Measurements from ENCODE around the gene SLC22A6. TPM values are rescaled to one million over a fixed set of nuclear protein-coding genes. Genes with fewer than 3 reads are reported as not detected.

Gene SLC22A6
- total RNA-seq, 2 experiments from 2014 or later, result not detected

GRCh38 chr11:62934496-62934785, 50.3 kb downstream of the SLC22A6 start:
- Mint-ChIP-seq H3K9me3 (no peaks in the 10 kb centered on the region), H3K4me1 (no peaks in the 10 kb centered on the region), H3K36me3 (ENCODE audit: low read depth) (no peaks in the 10 kb centered on the region), H3K27ac (no peak overlapping the region), H3K27me3 (peaks cover 12% of the 10 kb centered on the region), H3K4me3 (no peak overlapping the region)
- no peak for DNase-seq
- CTCF ChIA-PET, result no interaction called here
- POLR2A ChIA-PET, result no interaction called here

- H3K9me3 Mint-ChIP-seq, result no peaks in the 10 kb centered on the region
- no peak overlapping the region for H3K27ac Mint-ChIP-seq
- H3K4me1 Mint-ChIP-seq, result no peaks in the 10 kb centered on the region
- H3K4me3 Mint-ChIP-seq, result no peak overlapping the region
- ChIA-PET POLR2A (no interaction called here), CTCF (no interaction called here)
- H3K27me3 Mint-ChIP-seq, result peaks cover 15% of the 10 kb centered on the region
- no peaks in the 10 kb centered on the region for H3K36me3 Mint-ChIP-seq (ENCODE audit: low read depth)
- DNase-seq, result no peak
Observed at GRCh38 chr11:62933750-62934495, 50.8 kb downstream of the SLC22A6 start.

GRCh38 chr11:62933285-62933684, 51.5 kb downstream of the SLC22A6 start:
- no peak overlapping the region for H3K27ac Mint-ChIP-seq
- H3K4me3 Mint-ChIP-seq, result no peak overlapping the region
- no peak for DNase-seq
- no peaks in the 10 kb centered on the region for H3K9me3 Mint-ChIP-seq
- H3K27me3 Mint-ChIP-seq, result peaks cover 22% of the 10 kb centered on the region
- ChIA-PET CTCF (no interaction called here), POLR2A (no interaction called here)
- no peaks in the 10 kb centered on the region for H3K36me3 Mint-ChIP-seq (ENCODE audit: low read depth)
- no peaks in the 10 kb centered on the region for H3K4me1 Mint-ChIP-seq

- ChIA-PET POLR2A (no interaction called here), CTCF (interaction anchor here (0.6 to 0.8 kb wide), 2 partner anchors 25 to 184 kb away, joined by 3 to 4 read pairs; no protein-coding TSS in a partner anchor)
- DNase-seq, result no peak
- no peaks in the 10 kb centered on the region for H3K4me1 Mint-ChIP-seq
- no peak overlapping the region for H3K27ac Mint-ChIP-seq
- no peaks in the 10 kb centered on the region for H3K9me3 Mint-ChIP-seq
- H3K27me3 Mint-ChIP-seq, result peaks cover 36% of the 10 kb centered on the region
- H3K36me3 Mint-ChIP-seq (ENCODE audit: low read depth), result no peaks in the 10 kb centered on the region
- H3K4me3 Mint-ChIP-seq, result no peak overlapping the region
Observed at GRCh38 chr11:62931499-62932278, 53.1 kb downstream of the SLC22A6 start.

- peaks cover 47% of the 10 kb centered on the region for H3K27me3 Mint-ChIP-seq
- no peaks in the 10 kb centered on the region for H3K36me3 Mint-ChIP-seq (ENCODE audit: low read depth)
- DNase-seq, result no peak
- H3K9me3 Mint-ChIP-seq, result no peaks in the 10 kb centered on the region
- H3K27ac Mint-ChIP-seq, result no peak overlapping the region
- CTCF ChIA-PET, result no interaction called here
- no peak overlapping the region for H3K4me3 Mint-ChIP-seq
- peaks cover 6% of the 10 kb centered on the region for H3K4me1 Mint-ChIP-seq
- POLR2A ChIA-PET, result no interaction called here
Observed at GRCh38 chr11:62930666-62931065, 54.1 kb downstream of the SLC22A6 start.

- Mint-ChIP-seq H3K36me3 (ENCODE audit: low read depth) (no peaks in the 10 kb centered on the region), H3K4me3 (no peak overlapping the region), H3K27ac (no peak overlapping the region), H3K9me3 (no peaks in the 10 kb centered on the region), H3K27me3 (peaks cover 52% of the 10 kb centered on the region), H3K4me1 (peaks cover 8% of the 10 kb centered on the region)
- POLR2A ChIA-PET, result no interaction called here
- no peak for DNase-seq
- CTCF ChIA-PET, result no interaction called here
Observed at GRCh38 chr11:62930157-62930556, 54.6 kb downstream of the SLC22A6 start.

- POLR2A ChIA-PET, result no interaction called here
- peaks cover 18% of the 10 kb centered on the region for H3K4me1 Mint-ChIP-seq
- H3K27ac Mint-ChIP-seq, result no peak overlapping the region
- CTCF ChIA-PET, result interaction anchor here (1.2 kb wide), 1 partner anchor 11 kb away, joined by 3 read pairs; no protein-coding TSS in a partner anchor
- H3K27me3 Mint-ChIP-seq, result peaks cover 71% of the 10 kb centered on the region
- no peak overlapping the region for H3K4me3 Mint-ChIP-seq
- no peaks in the 10 kb centered on the region for H3K9me3 Mint-ChIP-seq
- H3K36me3 Mint-ChIP-seq (ENCODE audit: low read depth), result no peaks in the 10 kb centered on the region
- DNase-seq, result no peak
Observed at GRCh38 chr11:62928011-62928410, 56.8 kb downstream of the SLC22A6 start.

- ChIA-PET CTCF (interaction anchor here (1.2 kb wide), 1 partner anchor 10 kb away, joined by 3 read pairs; no protein-coding TSS in a partner anchor), POLR2A (no interaction called here)
- Mint-ChIP-seq H3K36me3 (ENCODE audit: low read depth) (no peaks in the 10 kb centered on the region), H3K4me1 (peaks cover 20% of the 10 kb centered on the region), H3K27ac (no peak overlapping the region), H3K27me3 (peaks cover 81% of the 10 kb centered on the region), H3K9me3 (no peaks in the 10 kb centered on the region), H3K4me3 (no peak overlapping the region)
- DNase-seq, result no peak
Observed at GRCh38 chr11:62926680-62927455, 57.9 kb downstream of the SLC22A6 start.

Other genes starting within 250 kb of the SLC22A6 start
- 10 to 100 TPM; 14.3 to 18.5 TPM for gene ZBTB3, start 230.8 kb downstream of the SLC22A6 start, total RNA-seq
- 10 to 100 TPM; 87.2 to 99.8 TPM for gene POLR2G, start 223.4 kb downstream of the SLC22A6 start, total RNA-seq
- gene TAF6L, start 213.6 kb downstream of the SLC22A6 start, total RNA-seq, result 10 to 100 TPM; 17.7 to 19.4 TPM
- 10 to 100 TPM; 46.8 to 55.9 TPM for gene TMEM179B, start 197.6 kb downstream of the SLC22A6 start, total RNA-seq
- gene TMEM223, start 193.0 kb downstream of the SLC22A6 start, total RNA-seq, result 10 to 100 TPM; 17.9 to 19.4 TPM
- gene NXF1, start 179.5 kb downstream of the SLC22A6 start, total RNA-seq, result 100 to 1,000 TPM; 110 to 121 TPM
- gene STX5, start 152.9 kb downstream of the SLC22A6 start, total RNA-seq, result 10 to 100 TPM; 34.1 to 41.0 TPM
- gene TEX54, start 152.1 kb downstream of the SLC22A6 start, total RNA-seq, result under 1 TPM in 1 of 2 experiments, not detected in 1; 0.48 TPM
- 10 to 100 TPM; 53.8 to 60.4 TPM for gene WDR74, start 145.4 kb downstream of the SLC22A6 start, total RNA-seq
- 100 to 1,000 TPM; 153 to 157 TPM for gene SLC3A2, start 104.1 kb downstream of the SLC22A6 start, total RNA-seq
- not detected for gene CHRM1, start 63.6 kb downstream of the SLC22A6 start, total RNA-seq
- not detected for gene SLC22A8, start 30.9 kb upstream of the SLC22A6 start, total RNA-seq
- not detected for gene SLC22A24, start 159.3 kb upstream of the SLC22A6 start, total RNA-seq